B cell (primary cell): ENCODE data around the gene DBNDD2. TPM values are rescaled to one million over a fixed set of nuclear protein-coding genes. Genes with fewer than 3 reads are reported as not detected.

ENCODE experiments used
- ATAC-seq: fragments of 200-7000 bp; cut with Tn5 transposase; one replicate; pipeline ENCODE4 v1.10.0; 2021; ENCODE audit warnings: low read depth, mild to moderate bottlenecking, moderate number of reproducible peaks, moderate library complexity
- CTCF ChIA-PET: fragments of 350-600 bp; sonication (Branson Sonifier 250); formaldehyde crosslinking; loops from one replicate; lab custom pipeline; 2021; ENCODE audit warnings: antibody characterized with exemption, inconsistent platforms; lab: Charles Lee
- POLR2A ChIA-PET: fragments of 350-600 bp; sonication (Branson Sonifier 250); formaldehyde crosslinking; loops from one replicate; lab custom pipeline; 2021; ENCODE audit warnings: antibody characterized with exemption; lab: Charles Lee
- DNase-seq: peaks from one replicate; pipeline ENCODE4 v3.0.0; 2013
- H2AFZ ChIP-seq: 2 replicates; pipeline ENCODE4 v1.6.1; 2012; ENCODE audit warnings: mild to moderate bottlenecking, low read depth, low read length; ENCODE audit not compliant: insufficient read depth, poor library complexity, severe bottlenecking
- H3K27ac ChIP-seq, 2 donors: 1 replicate in 1 of 2; 2 replicates in 1 of 2; pipeline ENCODE4 v1.5.1; 2012 to 2013; ENCODE audit warnings: low read length in 2 of 2, mild to moderate bottlenecking in 2 of 2, moderate library complexity in 1 of 2
- H3K27me3 ChIP-seq, 4 experiments: fragments of 200-600 bp in 1 of 4; sonication (generic) in 1 of 4; replicated peaks in 1 of 4; 1 replicate in 2 of 4; 2 replicates in 2 of 4; pipeline versions ENCODE4 v1.6.1 to v1.7.0; 2013 to 2016; ENCODE audit warnings: low read length in 3 of 4, mild to moderate bottlenecking in 2 of 4, mixed read lengths in 1 of 4, moderate library complexity in 1 of 4; ENCODE audit not compliant: insufficient read depth in 4 of 4, control insufficient read depth in 3 of 4; ENCODE audit errors: control extremely low read depth in 1 of 4
- H3K36me3 ChIP-seq, 2 experiments: replicated peaks in 1 of 2; 1 replicate in 1 of 2; 2 replicates in 1 of 2; pipeline versions ENCODE4 v1.6.1 to v1.7.1; 2013; ENCODE audit warnings: low read length in 1 of 2; ENCODE audit not compliant: insufficient read depth in 2 of 2, control insufficient read depth in 1 of 2; ENCODE audit errors: control extremely low read depth in 1 of 2, extremely low read depth in 1 of 2
- H3K4me1 ChIP-seq, 2 donors: fragments of 200-600 bp in 1 of 2; sonication (generic) in 1 of 2; 1 replicate in 1 of 2; 2 replicates in 1 of 2; pipeline versions ENCODE4 v1.5.1 to v1.6.1; 2013 to 2017; ENCODE audit warnings: low read length in 2 of 2; ENCODE audit not compliant: control insufficient read depth in 2 of 2, insufficient read depth in 2 of 2
- H3K4me2 ChIP-seq: replicated peaks from 2 replicates; pipeline ENCODE3; 2012; ENCODE audit warnings: mild to moderate bottlenecking, low read depth, low read length; ENCODE audit not compliant: poor library complexity, severe bottlenecking
- H3K4me3 ChIP-seq, 5 experiments: fragments of 200-600 bp in 1 of 5; sonication (generic) in 1 of 5; 1 replicate in 3 of 5; 2 replicates in 2 of 5; pipeline versions ENCODE4 v1.5.1 to v1.7.0; 2011 to 2016; ENCODE audit warnings: low read length in 4 of 5, mild to moderate bottlenecking in 4 of 5, low read depth in 2 of 5, control low read depth in 1 of 5, moderate library complexity in 1 of 5; ENCODE audit not compliant: insufficient read depth in 1 of 5; ENCODE audit errors: control extremely low read depth in 1 of 5, extremely low read depth in 1 of 5
- H3K79me2 ChIP-seq: fragments of 200-600 bp; sonication (generic); one replicate; pipeline ENCODE4 v1.6.0; 2016; ENCODE audit warnings: low read length; ENCODE audit not compliant: control insufficient read depth, insufficient read depth
- H3K9ac ChIP-seq: fragments of 200-600 bp; sonication (generic); 2 replicates; pipeline ENCODE4 v1.6.1; 2017; ENCODE audit warnings: mild to moderate bottlenecking, low read length, moderate library complexity
- H3K9me3 ChIP-seq, 3 donors: one replicate each; pipeline versions ENCODE4 v1.6.1 to v1.7.1; 2013; ENCODE audit warnings: low read length in 2 of 3; ENCODE audit not compliant: control insufficient read depth in 2 of 3, insufficient read depth in 1 of 3; ENCODE audit errors: control extremely low read depth in 1 of 3
- H4K20me1 ChIP-seq: 2 replicates; pipeline ENCODE4 v1.6.0; 2012; ENCODE audit warnings: mild to moderate bottlenecking, low read length; ENCODE audit not compliant: insufficient read depth, control insufficient read depth, poor library complexity, severe bottlenecking
- H3K27ac Mint-ChIP-seq: one replicate; pipeline ENCODE4 v1.8.0; 2021; ENCODE audit warnings: mixed read lengths
- H3K27me3 Mint-ChIP-seq: one replicate; pipeline ENCODE4 v1.8.0; 2021; ENCODE audit warnings: mixed read lengths
- H3K4me1 Mint-ChIP-seq: one replicate; pipeline ENCODE4 v1.8.0; 2021; ENCODE audit warnings: mixed read lengths
- H3K4me3 Mint-ChIP-seq: one replicate; pipeline ENCODE4 v1.8.0; 2021; ENCODE audit warnings: mixed read lengths
- H3K9me3 Mint-ChIP-seq: one replicate; pipeline ENCODE4 v1.8.0; 2022; ENCODE audit warnings: mixed read lengths; ENCODE audit not compliant: insufficient read depth
- CTCF ChIP-seq: fragments of 200-600 bp; IDR thresholded peaks from one replicate; pipeline ENCODE4 v1.8.0; 2022; ENCODE audit warnings: antibody characterized with exemption, mild to moderate bottlenecking
- EZH2 ChIP-seq: IDR thresholded peaks from 2 replicates; pipeline ENCODE4 v1.6.1; 2012; ENCODE audit warnings: borderline replicate concordance, low read depth, mild to moderate bottlenecking, moderate library complexity, low read length; ENCODE audit not compliant: insufficient read depth, poor library complexity, severe bottlenecking
- WGBS: methylation state at CpG from one replicate; pipeline ENCODE4 v1.1.5; 2013; ENCODE audit warnings: missing lambda C conversion rate; ENCODE audit not compliant: insufficient coverage; 5-methylcytosine and 5-hydroxymethylcytosine counted together
- intact Hi-C: fragments of 100-400 bp; cut with micrococcal nuclease; formaldehyde crosslinking; loops from one replicate; pipeline ENCODE4 v1.10.0; 2022
- polyA plus RNA-seq: library from polyadenylated mRNA; depleted of rRNA; stranded (reverse); fragments of >200 nt; gene quantifications from 2 replicates; pipeline ENCODE4 v1.2.3, GENCODE V29; 2012
- total RNA-seq, 2 donors: library from RNA; stranded (reverse); fragments of 120-200 nt in 1 of 2; gene quantifications; 1 replicate in 1 of 2; 2 replicates in 1 of 2; pipeline versions ENCODE4 v1.2.3 to v1.2.4, GENCODE V29; 2013 to 2022

DBNDD2 gene
- total and polyA plus RNA-seq, 2 donors (not counting 1 experiment from before 2014, with no cell fraction given): 3.1 to 3.6 TPM

GRCh38 chr20:45452772-45453691, 44.9 kb downstream of the DBNDD2 start:
- ATAC-seq (no peak), DNase-seq (no peak)
- Mint-ChIP-seq H3K27ac (no peak overlapping the region), H3K27me3 (peaks cover 7% of the 10 kb centered on the region), H3K4me1 (peaks cover 17% of the 10 kb centered on the region), H3K9me3 (no peaks in the 10 kb centered on the region), H3K4me3 (no peak overlapping the region)
- H3K4me3 ChIP-seq: no peak overlapping the region
- H3K36me3 ChIP-seq: no peaks in the 10 kb centered on the region
- no peak overlapping the region for H3K27ac ChIP-seq
- no peak overlapping the region for H2AFZ ChIP-seq
- intact Hi-C loops: loop anchor here (10.0 kb wide), 1 partner anchor 322 kb away; no protein-coding TSS in a partner anchor
- H4K20me1 ChIP-seq: no peaks in the 10 kb centered on the region
- no peaks in the 10 kb centered on the region for H3K9me3 ChIP-seq
- H3K9ac ChIP-seq: no peak overlapping the region
- H3K27me3 ChIP-seq: peaks cover 0 to 5% (median 0%) of the 10 kb centered on the region in 4 experiments
- no peaks in the 10 kb centered on the region for H3K79me2 ChIP-seq
- peak overlapping the region; percentile 51 for H3K4me2 ChIP-seq
- CTCF ChIA-PET: interaction anchor here (1.4 to 7.8 kb wide), 9 partner anchors 9 to 318 kb away, joined by 4 to 79 read pairs (median 11); partner anchors contain the start of gene SYS1
- POLR2A ChIA-PET: no interaction called here
- no peak for TF ChIP-seq CTCF
- no peak for TF ChIP-seq EZH2
- whole genome bisulfite sequencing: 70% methylated on average over 3 of the region's 4 CpGs
- H3K4me1 ChIP-seq: peaks cover 12 to 16% of the 10 kb centered on the region in 2 donors

- ATAC-seq (no peak), DNase-seq (peak; percentile 27)
- POLR2A ChIA-PET: no interaction called here
- WGBS: 31% methylated on average over 6 of the region's 6 CpGs
- Histone ChIP-seq H3K27ac (no peak overlapping the region), H2AFZ (no peak overlapping the region), H3K4me3 (no peak overlapping the region), H4K20me1 (no peaks in the 10 kb centered on the region), H3K4me2 (no peak overlapping the region), H3K36me3 (no peaks in the 10 kb centered on the region), H3K9me3 (no peaks in the 10 kb centered on the region), H3K4me1 (peaks cover 12 to 13% of the 10 kb centered on the region in 2 donors), H3K27me3 (peaks cover 0 to 5% (median 1%) of the 10 kb centered on the region in 4 experiments), H3K79me2 (no peaks in the 10 kb centered on the region), H3K9ac (no peak overlapping the region)
- CTCF ChIA-PET: interaction anchor here (1.1 kb wide), 1 partner anchor 314 kb away, joined by 5 read pairs; no protein-coding TSS in a partner anchor
- no peaks in the 10 kb centered on the region for H3K9me3 Mint-ChIP-seq
- TF ChIP-seq CTCF: no peak
- no peak for TF ChIP-seq EZH2
- H3K27me3 Mint-ChIP-seq: peaks cover 11% of the 10 kb centered on the region
- peaks cover 14% of the 10 kb centered on the region for H3K4me1 Mint-ChIP-seq
- no peak overlapping the region for H3K27ac Mint-ChIP-seq
- H3K4me3 Mint-ChIP-seq: no peak overlapping the region
- intact Hi-C loops: loop anchor here (10.0 kb wide), 1 partner anchor 318 kb away; no protein-coding TSS in a partner anchor
Measured at GRCh38 chr20:45456632-45457031, 48.5 kb downstream of the DBNDD2 start.
